Left ventricle myocardium superior (tissue), 1 donor: Measurements from ENCODE around the gene NCEH1. TPM values are rescaled to one million over a fixed set of nuclear protein-coding genes. Genes with fewer than 3 reads are reported as not detected.

Experiments
- ATAC-seq: fragments of 200-7000 bp; cut with Tn5 transposase; one replicate; pipeline ENCODE4 v1.9.1; 2020; ENCODE audit warnings: mild to moderate bottlenecking, moderate library complexity
- DNase-seq: peaks from one replicate; pipeline ENCODE4 v3.0.0-alpha.2; 2020
- intact Hi-C: fragments of 100-400 bp; cut with micrococcal nuclease; formaldehyde crosslinking; loops from one replicate; pipeline ENCODE4 v1.11.0; 2022
- total RNA-seq: library from RNA; stranded (reverse); fragmentation: NEBNext Ultra II Directional; extraction: Animal tissue kit (Norgen Biotek cat#: 25700); gene quantifications from one replicate; pipeline ENCODE4 v1.2.1, GENCODE V29; 2021
- donor health status: DM: no; HTN: yes; CAD: no; lungs with severe emphysema.

NCEH1 gene
- total RNA-seq, 1 donor from 2014 or later: 63.6 TPM

GRCh38 chr3:172654470-172654869, 56.4 kb downstream of the NCEH1 start:
- DNase-seq (no peak), ATAC-seq (no peak)
- intact Hi-C loops: no loop called here

GRCh38 chr3:172653004-172653572, 57.8 kb downstream of the NCEH1 start:
- ATAC-seq (no peak), DNase-seq (no peak)
- intact Hi-C loops: no loop called here

GRCh38 chr3:172651936-172652625, 58.8 kb downstream of the NCEH1 start:
- ATAC-seq (no peak), DNase-seq (no peak)
- intact Hi-C loops: no loop called here

- ATAC-seq: no peak
- no peak for DNase-seq
- intact Hi-C loops: no loop called here
Measured at GRCh38 chr3:172649987-172650386, 60.9 kb downstream of the NCEH1 start.

- DNase-seq: no peak
- intact Hi-C loops: no loop called here
- no peak for ATAC-seq
Measured at GRCh38 chr3:172648747-172649146, 62.1 kb downstream of the NCEH1 start.

GRCh38 chr3:172647823-172648222, 63.0 kb downstream of the NCEH1 start:
- intact Hi-C loops: no loop called here
- DNase-seq (no peak), ATAC-seq (peak; percentile 87)

- ATAC-seq: no peak
- intact Hi-C loops: no loop called here
- no peak for DNase-seq
Measured at GRCh38 chr3:172647080-172647479, 63.8 kb downstream of the NCEH1 start.

- ATAC-seq (peak; percentile 22), DNase-seq (no peak)
- intact Hi-C loops: no loop called here
Measured at GRCh38 chr3:172646439-172647015, 64.3 kb downstream of the NCEH1 start.

GRCh38 chr3:172644258-172644657, 66.6 kb downstream of the NCEH1 start:
- DNase-seq (no peak), ATAC-seq (no peak)
- intact Hi-C loops: no loop called here

GRCh38 chr3:172643506-172644179, 67.2 kb downstream of the NCEH1 start:
- ATAC-seq: no peak
- intact Hi-C loops: no loop called here
- no peak for DNase-seq

- DNase-seq (no peak), ATAC-seq (no peak)
- intact Hi-C loops: no loop called here
Measured at GRCh38 chr3:172641291-172641690, 69.6 kb downstream of the NCEH1 start.

GRCh38 chr3:172640751-172641150, 70.1 kb downstream of the NCEH1 start:
- intact Hi-C loops: no loop called here
- no peak for ATAC-seq
- DNase-seq: no peak

GRCh38 chr3:172635588-172635987, 75.3 kb downstream of the NCEH1 start:
- intact Hi-C loops: no loop called here
- ATAC-seq (peak; percentile 50), DNase-seq (no peak)

GRCh38 chr3:172634948-172635347, 75.9 kb downstream of the NCEH1 start:
- intact Hi-C loops: no loop called here
- peak; percentile 69 for ATAC-seq
- no peak for DNase-seq

GRCh38 chr3:172630316-172630715, 80.6 kb downstream of the NCEH1 start:
- intact Hi-C loops: no loop called here
- ATAC-seq (peak; percentile 59), DNase-seq (no peak)

- intact Hi-C loops: no loop called here
- no peak for ATAC-seq
Measured at GRCh38 chr3:172629470-172629869, 81.4 kb downstream of the NCEH1 start.

GRCh38 chr3:172627057-172627809, 83.6 kb downstream of the NCEH1 start:
- ATAC-seq: peak; percentile 28
- DNase-seq: no peak
- intact Hi-C loops: no loop called here

More at GRCh38 chr3:172629470-172629869, 81.4 kb downstream of the NCEH1 start:
- DNase-seq: no peak

GRCh38 chr3:172626021-172626640, 84.7 kb downstream of the NCEH1 start:
- no peak for DNase-seq
- intact Hi-C loops: no loop called here
- ATAC-seq: no peak

GRCh38 chr3:172625404-172625803, 85.5 kb downstream of the NCEH1 start:
- DNase-seq: no peak
- intact Hi-C loops: no loop called here
- no peak for ATAC-seq
